Measurements from ENCODE around the gene TTN. TPM values are rescaled to one million over a fixed set of nuclear protein-coding genes. Genes with fewer than 3 reads are reported as not detected.

The TTN gene
- total and polyA plus RNA-seq, 2 donors (not counting 1 experiment from before 2014, with no cell fraction given), result 1.7 to 46.4 TPM

- ChIA-PET CTCF (interaction anchor here (0.9 kb wide), 1 partner anchor 15 kb away, joined by 4 read pairs; no protein-coding TSS in a partner anchor), POLR2A (no interaction called here)
- DNase-seq (no peak), ATAC-seq (ENCODE audit: low read depth) (no peak)
- no peaks in the 10 kb centered on the region for H3K79me2 ChIP-seq (ENCODE audit: control insufficient read depth, insufficient read depth, low read length)
- H3K27me3 Mint-ChIP-seq, result no peaks in the 10 kb centered on the region
- H3K9me3 ChIP-seq (ENCODE audit: control extremely low read depth in 1 of 3, control insufficient read depth in 2 of 3, insufficient read depth in 1 of 3, low read length in 2 of 3), result no peaks in the 10 kb centered on the region
- H3K9me3 Mint-ChIP-seq (ENCODE audit: insufficient read depth), result no peaks in the 10 kb centered on the region
- no peaks in the 10 kb centered on the region for H3K4me1 ChIP-seq (ENCODE audit: control insufficient read depth in 2 of 2, insufficient read depth in 2 of 2, low read length in 2 of 2)
- H3K4me3 ChIP-seq (ENCODE audit: control extremely low read depth in 1 of 5, extremely low read depth in 1 of 5, insufficient read depth in 1 of 5, low read depth in 2 of 5, low read length in 4 of 5), result no peak overlapping the region
- 100% methylated on average over 4 of the region's 6 CpGs for WGBS (ENCODE audit: insufficient coverage)
- H3K9ac ChIP-seq (ENCODE audit: low read length), result no peak overlapping the region
- no peak overlapping the region for H3K27ac ChIP-seq (ENCODE audit: low read length in 2 of 2)
- no peak overlapping the region for H3K4me3 Mint-ChIP-seq
- no peak overlapping the region for H3K4me2 ChIP-seq (replicated peaks; ENCODE audit: low read depth, low read length, poor library complexity, severe bottlenecking)
- TF ChIP-seq EZH2 (IDR thresholded peaks at IDR 0.05; ENCODE audit: borderline replicate concordance, insufficient read depth, low read depth, low read length, poor library complexity, severe bottlenecking) (no peak), CTCF (IDR thresholded peaks at IDR 0.05) (no peak)
- H2AFZ ChIP-seq (ENCODE audit: insufficient read depth, low read depth, low read length, poor library complexity, severe bottlenecking), result no peak overlapping the region
- intact Hi-C loops (cut with micrococcal nuclease), result no loop called here
- no peak overlapping the region for H3K27ac Mint-ChIP-seq
- no peaks in the 10 kb centered on the region for H3K4me1 Mint-ChIP-seq
- H3K36me3 ChIP-seq (replicated peaks in 1 of 2; ENCODE audit: control extremely low read depth in 1 of 2, control insufficient read depth in 1 of 2, extremely low read depth in 1 of 2, insufficient read depth in 2 of 2, low read length in 1 of 2), result peaks cover 13 to 21% of the 10 kb centered on the region in 2 experiments
- H3K27me3 ChIP-seq (replicated peaks in 1 of 4; ENCODE audit: control extremely low read depth in 1 of 4, control insufficient read depth in 3 of 4, insufficient read depth in 4 of 4, low read length in 3 of 4), result no peaks in the 10 kb centered on the region
- H4K20me1 ChIP-seq (ENCODE audit: control insufficient read depth, insufficient read depth, low read length, poor library complexity, severe bottlenecking), result no peaks in the 10 kb centered on the region
Observed at GRCh38 chr2:178715366-178715765, 91.9 kb downstream of the TTN start.

GRCh38 chr2:178707476-178707875 lies 99.7 kb downstream of the TTN start:
- ChIA-PET CTCF (no interaction called here), POLR2A (no interaction called here)
- DNase-seq (no peak), ATAC-seq (ENCODE audit: low read depth) (no peak)
- Mint-ChIP-seq H3K27me3 (no peaks in the 10 kb centered on the region), H3K9me3 (ENCODE audit: insufficient read depth) (no peaks in the 10 kb centered on the region), H3K27ac (no peak overlapping the region), H3K4me3 (no peak overlapping the region), H3K4me1 (no peaks in the 10 kb centered on the region)
- no peaks in the 10 kb centered on the region for H4K20me1 ChIP-seq (ENCODE audit: control insufficient read depth, insufficient read depth, low read length, poor library complexity, severe bottlenecking)
- no peaks in the 10 kb centered on the region for H3K4me1 ChIP-seq (ENCODE audit: control insufficient read depth in 2 of 2, insufficient read depth in 2 of 2, low read length in 2 of 2)
- H3K27ac ChIP-seq (ENCODE audit: low read length in 2 of 2), result no peak overlapping the region
- H3K27me3 ChIP-seq (replicated peaks in 1 of 4; ENCODE audit: control extremely low read depth in 1 of 4, control insufficient read depth in 3 of 4, insufficient read depth in 4 of 4, low read length in 3 of 4), result no peaks in the 10 kb centered on the region
- intact Hi-C loops (cut with micrococcal nuclease), result no loop called here
- H3K9ac ChIP-seq (ENCODE audit: low read length), result no peak overlapping the region
- TF ChIP-seq EZH2 (IDR thresholded peaks at IDR 0.05; ENCODE audit: borderline replicate concordance, insufficient read depth, low read depth, low read length, poor library complexity, severe bottlenecking) (no peak), CTCF (IDR thresholded peaks at IDR 0.05) (no peak)
- H2AFZ ChIP-seq (ENCODE audit: insufficient read depth, low read depth, low read length, poor library complexity, severe bottlenecking), result no peak overlapping the region
- H3K9me3 ChIP-seq (ENCODE audit: control extremely low read depth in 1 of 3, control insufficient read depth in 2 of 3, insufficient read depth in 1 of 3, low read length in 2 of 3), result no peaks in the 10 kb centered on the region
- no peaks in the 10 kb centered on the region for H3K79me2 ChIP-seq (ENCODE audit: control insufficient read depth, insufficient read depth, low read length)
- peaks cover 13 to 23% of the 10 kb centered on the region in 2 experiments for H3K36me3 ChIP-seq (replicated peaks in 1 of 2; ENCODE audit: control extremely low read depth in 1 of 2, control insufficient read depth in 1 of 2, extremely low read depth in 1 of 2, insufficient read depth in 2 of 2, low read length in 1 of 2)
- H3K4me2 ChIP-seq (replicated peaks; ENCODE audit: low read depth, low read length, poor library complexity, severe bottlenecking), result no peak overlapping the region
- H3K4me3 ChIP-seq (ENCODE audit: control extremely low read depth in 1 of 5, extremely low read depth in 1 of 5, insufficient read depth in 1 of 5, low read depth in 2 of 5, low read length in 4 of 5), result no peak overlapping the region
- 80% methylated on average over 1 of the region's 2 CpGs for WGBS (ENCODE audit: insufficient coverage)

Data from B cell (primary cell).